Brain microvascular endothelial cell (primary cell): ENCODE results near the gene CHAMP1.

Experiments
- DNase-seq: peaks from one replicate; pipeline ENCODE4 v3.0.0-alpha.2; 2020
- H3K27ac ChIP-seq: fragments of 250-450 bp; sonication (Bioruptor Pico); 2 replicates; pipeline ENCODE4 v1.5.1; 2020; ENCODE audit warnings: mild to moderate bottlenecking, moderate library complexity
- H3K27me3 ChIP-seq: fragments of 250-450 bp; sonication (Bioruptor Pico); replicated peaks from 2 replicates; pipeline ENCODE4 v1.5.1; 2020; ENCODE audit warnings: mild to moderate bottlenecking
- H3K36me3 ChIP-seq: fragments of 250-450 bp; sonication (Bioruptor Pico); replicated peaks from 2 replicates; pipeline ENCODE4 v1.5.1; 2020; ENCODE audit warnings: mild to moderate bottlenecking
- H3K4me3 ChIP-seq: 2 replicates; pipeline ENCODE4 v1.5.1; 2011; ENCODE audit warnings: low read depth, mild to moderate bottlenecking, control low read depth, low read length, moderate library complexity
- CTCF ChIP-seq: IDR thresholded peaks from 2 replicates; pipeline ENCODE4 v1.5.1; 2011; ENCODE audit warnings: low read depth, mild to moderate bottlenecking, moderate library complexity, low read length, control low read depth, inconsistent platforms; ENCODE audit errors: missing control alignments
- in situ Hi-C: cut with HindIII; loops from 2 replicates; pipeline ENCODE4 v1.10.0; 2017; ENCODE audit warnings: low sequenced_read_pairs, low pct_ligation_motif_present

Gene CHAMP1

GRCh38 chr13:114311387-114311786 lies 2.9 kb upstream of the CHAMP1 start:
- Histone ChIP-seq H3K27me3 (no peaks in the 10 kb centered on the region), H3K4me3 (no peak overlapping the region), H3K36me3 (peaks cover 5% of the 10 kb centered on the region), H3K27ac (no peak overlapping the region)
- in situ Hi-C loops = no loop called here
- DNase-seq = no peak
- no peak for TF ChIP-seq CTCF

- no peak overlapping the region for H3K4me3 ChIP-seq
- no peaks in the 10 kb centered on the region for H3K27me3 ChIP-seq
- TF ChIP-seq CTCF = no peak
- peaks cover under 1% of the 10 kb centered on the region for H3K36me3 ChIP-seq
- no peak for DNase-seq
- no peak overlapping the region for H3K27ac ChIP-seq
- in situ Hi-C loops = no loop called here
These were observed 2.4 kb upstream of the CHAMP1 start for GRCh38 chr13:114311908-114312307.

- Histone ChIP-seq H3K36me3 (no peaks in the 10 kb centered on the region), H3K4me3 (peak overlapping the region; percentile 73), H3K27ac (peak overlapping the region; percentile 79), H3K27me3 (no peaks in the 10 kb centered on the region)
- no peak for TF ChIP-seq CTCF
- no peak for DNase-seq
- in situ Hi-C loops = no loop called here
These were observed 1.0 kb upstream of the CHAMP1 start for GRCh38 chr13:114313061-114313860.

GRCh38 chr13:114315074-114315785 lies 927 bp downstream of the CHAMP1 start:
- Histone ChIP-seq H3K27me3 (no peaks in the 10 kb centered on the region), H3K4me3 (peak overlapping the region; percentile 73), H3K27ac (peak overlapping the region; percentile 79), H3K36me3 (no peaks in the 10 kb centered on the region)
- no peak for TF ChIP-seq CTCF
- DNase-seq = no peak
- in situ Hi-C loops = no loop called here

GRCh38 chr13:114318624-114319023 lies 4.3 kb downstream of the CHAMP1 start:
- Histone ChIP-seq H3K27me3 (no peaks in the 10 kb centered on the region), H3K36me3 (peaks cover 19% of the 10 kb centered on the region), H3K27ac (no peak overlapping the region), H3K4me3 (no peak overlapping the region)
- in situ Hi-C loops = no loop called here
- TF ChIP-seq CTCF = no peak
- DNase-seq = no peak
